ENCODE results near the gene NDRG3. TPM values are rescaled to one million over a fixed set of nuclear protein-coding genes. Genes with fewer than 3 reads are reported as not detected.

Gene NDRG3
- total RNA-seq, 1 experiment from 2014 or later = 49.7 TPM

- DNase-seq (ENCODE audit: low read depth) = peak; percentile 54
Measured at GRCh38 chr20:36607586-36608387, 138.1 kb downstream of the NDRG3 start.

GRCh38 chr20:36606158-36607066 is 139.5 kb downstream of the NDRG3 start:
- DNase-seq (ENCODE audit: low read depth) = peak; percentile 55

- DNase-seq (ENCODE audit: low read depth) = peak; percentile 99
Measured at GRCh38 chr20:36605399-36606157, 140.3 kb downstream of the NDRG3 start, which contains the start of gene RAB5IF. Gene RAB5IF, plus strand, starts transcription at chr20:36605779. Its CDS starts 173 bp downstream, at chr20:36605952.

- DNase-seq (ENCODE audit: low read depth) = no peak
Measured at GRCh38 chr20:36604952-36605398, 140.9 kb downstream of the NDRG3 start.

Other genes starting within 250 kb of the NDRG3 start
- gene MYL9, start 204.6 kb downstream of the NDRG3 start, total RNA-seq (2014; rRNA removed; shearing (Covaris generic)) = 29.0 and 39.2 TPM in 2 replicates
- gene TGIF2, start 172.5 kb downstream of the NDRG3 start, total RNA-seq (2014; rRNA removed; shearing (Covaris generic)) = 15.4 and 23.9 TPM in 2 replicates
- gene RAB5IF, start 140.3 kb downstream of the NDRG3 start, total RNA-seq (2014; rRNA removed; shearing (Covaris generic)) = 331 and 351 TPM in 2 replicates
- gene SLA2, start 99.9 kb downstream of the NDRG3 start, total RNA-seq (2014; rRNA removed; shearing (Covaris generic)) = 0.02 TPM in 1 of 2 replicates, not detected in the other
- gene DSN1, start 27.7 kb upstream of the NDRG3 start, total RNA-seq (2014; rRNA removed; shearing (Covaris generic)) = 73.1 and 84.9 TPM in 2 replicates
- gene TLDC2, start 130.0 kb upstream of the NDRG3 start, total RNA-seq (2014; rRNA removed; shearing (Covaris generic)) = not detected in 2 replicates
- gene SAMHD1, start 205.6 kb upstream of the NDRG3 start, total RNA-seq (2014; rRNA removed; shearing (Covaris generic)) = 355 and 442 TPM in 2 replicates

All from M059J (cell line).